Ovary (tissue), 3 donors: Measurements from ENCODE around the gene SWSAP1.

Source experiments
- EP300 ChIP-seq: sonication (generic); formaldehyde crosslinking; IDR thresholded peaks from one replicate; pipeline ENCODE4 v1.6.1; 2017; ENCODE audit warnings: antibody characterized with exemption
- POLR2A ChIP-seq: fragments of 450-650 bp; IDR thresholded peaks from one replicate; pipeline ENCODE4 v1.6.1; 2017; ENCODE audit warnings: antibody characterized with exemption, mild to moderate bottlenecking, moderate library complexity
- TF ChIP-seq, protein P1 (sequence below), 3 donors: fragments of 450-650 bp in 2 of 3; fragments of 200-600 bp in 1 of 3; IDR thresholded peaks; one replicate each; pipeline versions ENCODE4 v1.5.1 to v1.8.0; 2016 to 2022; ENCODE audit warnings: antibody characterized with exemption in 3 of 3, mild to moderate bottlenecking in 1 of 3
- donor health status: DM: no; HTN: no; CAD: no.

DNA sequence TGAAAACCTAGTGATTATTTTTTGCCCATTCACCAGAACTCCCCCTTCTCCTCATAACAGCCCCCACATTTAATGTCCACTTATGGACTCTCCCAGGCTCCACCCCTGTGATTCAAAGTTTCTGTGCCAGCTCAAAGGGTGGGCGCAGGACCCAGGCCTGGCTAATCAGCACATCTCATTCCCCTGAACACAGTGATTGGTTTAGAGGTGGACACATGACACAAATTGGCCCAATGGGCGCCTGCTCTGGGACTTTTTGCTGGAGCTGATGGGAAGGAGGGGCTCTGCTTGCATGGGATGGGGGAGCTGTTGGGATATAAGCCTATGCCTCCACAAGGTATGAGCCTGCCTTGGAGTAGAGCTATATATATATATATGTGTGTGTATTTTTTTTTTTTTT lies 15.9 kb downstream of the SWSAP1 start:
- TF ChIP-seq, protein P1, sequence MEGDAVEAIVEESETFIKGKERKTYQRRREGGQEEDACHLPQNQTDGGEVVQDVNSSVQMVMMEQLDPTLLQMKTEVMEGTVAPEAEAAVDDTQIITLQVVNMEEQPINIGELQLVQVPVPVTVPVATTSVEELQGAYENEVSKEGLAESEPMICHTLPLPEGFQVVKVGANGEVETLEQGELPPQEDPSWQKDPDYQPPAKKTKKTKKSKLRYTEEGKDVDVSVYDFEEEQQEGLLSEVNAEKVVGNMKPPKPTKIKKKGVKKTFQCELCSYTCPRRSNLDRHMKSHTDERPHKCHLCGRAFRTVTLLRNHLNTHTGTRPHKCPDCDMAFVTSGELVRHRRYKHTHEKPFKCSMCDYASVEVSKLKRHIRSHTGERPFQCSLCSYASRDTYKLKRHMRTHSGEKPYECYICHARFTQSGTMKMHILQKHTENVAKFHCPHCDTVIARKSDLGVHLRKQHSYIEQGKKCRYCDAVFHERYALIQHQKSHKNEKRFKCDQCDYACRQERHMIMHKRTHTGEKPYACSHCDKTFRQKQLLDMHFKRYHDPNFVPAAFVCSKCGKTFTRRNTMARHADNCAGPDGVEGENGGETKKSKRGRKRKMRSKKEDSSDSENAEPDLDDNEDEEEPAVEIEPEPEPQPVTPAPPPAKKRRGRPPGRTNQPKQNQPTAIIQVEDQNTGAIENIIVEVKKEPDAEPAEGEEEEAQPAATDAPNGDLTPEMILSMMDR (IDR thresholded peaks at IDR 0.05), result no peak
- TF ChIP-seq POLR2A, result no peak
- no peak for TF ChIP-seq EP300
